A549 (cell line): Measurements from ENCODE around the gene UBP1. TPM values are rescaled to one million over a fixed set of nuclear protein-coding genes. Genes with fewer than 3 reads are reported as not detected.
A peak's percentile ranks its signal among the peaks of the same experiment; 100 is the strongest.
"Not testable (repeated sequence)": the region's sequence is repeated elsewhere in the genome, so short reads cannot be mapped to it uniquely, and the experiment has no call there.

Experiments
- ATAC-seq, 2 experiments: fragments of 200-7000 bp in 1 of 2; fragments of >200 bp in 1 of 2; cut with Nextera tagmentation in 1 of 2; cut with Tn5 transposase in 1 of 2; 3 replicates each; pipeline versions ENCODE4 v1.8.0 to v1.9.1; 2018 to 2020; ENCODE audit warnings: mild to moderate bottlenecking in 1 of 2, moderate library complexity in 1 of 2
- CTCF ChIA-PET: fragments of 300-600 bp; sonication (Branson Sonifier 250); formaldehyde crosslinking; extraction: SDS; loops from one replicate; lab custom pipeline; 2021; ENCODE audit warnings: antibody characterized with exemption, inconsistent platforms; lab: Yijun Ruan, JAX
- POLR2A ChIA-PET: fragments of 350-600 bp; formaldehyde crosslinking; extraction: SDS; loops from one replicate; lab custom pipeline; 2021; ENCODE audit warnings: antibody characterized with exemption, inconsistent platforms; lab: Yijun Ruan, JAX
- DNase-seq, 2 experiments: peaks; one replicate each; pipeline versions ENCODE4 v3.0.0 to v3.0.0-alpha.2; 2011 to 2016; ENCODE audit warnings: low read depth in 1 of 2, low spot score in 1 of 2
- FAIRE-seq: peaks from 2 replicates; lab custom pipeline; 2011; peaks lifted over from hg19 to GRCh38; lab: Jason Lieb, UNC
- H3K27ac ChIP-seq, 2 experiments: fragments of >200 bp; sonication (Bioruptor Twin); formaldehyde crosslinking; 3 replicates each; pipeline ENCODE4 v1.5.1; 2016 to 2017
- H3K4me1 ChIP-seq: fragments of >200 bp; sonication (Bioruptor Twin); formaldehyde crosslinking; 3 replicates; pipeline ENCODE4 v1.6.1; 2016
- H3K4me2 ChIP-seq: fragments of >200 bp; sonication (Bioruptor Twin); formaldehyde crosslinking; 3 replicates; pipeline ENCODE4 v1.6.1; 2016
- H3K4me3 ChIP-seq: fragments of >200 bp; sonication (Bioruptor Twin); formaldehyde crosslinking; 3 replicates; pipeline ENCODE4 v1.5.1; 2016
- H3K9me3 ChIP-seq: fragments of >200 bp; sonication (Bioruptor Twin); formaldehyde crosslinking; 3 replicates; pipeline ENCODE4 v1.6.1; 2016
- CBX2 ChIP-seq: fragments of 200-600 bp; sonication (generic); IDR thresholded peaks from 2 replicates; pipeline ENCODE4 v1.6.1; 2016; ENCODE audit warnings: low read depth, mild to moderate bottlenecking, borderline replicate concordance
- CBX8 ChIP-seq: fragments of 200-600 bp; sonication (generic); IDR thresholded peaks from 2 replicates; pipeline ENCODE4 v1.6.1; 2016
- CEBPB ChIP-seq, 2 experiments: fragments of >200 bp in 1 of 2; sonication (Bioruptor Twin) in 1 of 2; formaldehyde crosslinking in 1 of 2; IDR thresholded peaks; 2 replicates each; pipeline ENCODE4 v1.6.1; 2012 to 2016
- CHD2 ChIP-seq: fragments of 150-350 bp; IDR thresholded peaks from 2 replicates; pipeline ENCODE4 v1.6.1; 2014; ENCODE audit warnings: low read length; ENCODE audit not compliant: partially characterized antibody
- EHF ChIP-seq: fragments of 250-450 bp; sonication (Bioruptor Pico); IDR thresholded peaks from 2 replicates; pipeline ENCODE4 v1.5.0; 2020; ENCODE audit warnings: mild to moderate bottlenecking
- EP300 ChIP-seq, 2 experiments: fragments of >200 bp; sonication (Bioruptor Twin); formaldehyde crosslinking; IDR thresholded peaks; 2 replicates in 1 of 2; 3 replicates in 1 of 2; pipeline ENCODE4 v1.6.1; 2016 to 2017
- FOSB ChIP-seq: fragments of 250-450 bp; sonication (Bioruptor Pico); IDR thresholded peaks from 2 replicates; pipeline ENCODE4 v1.5.0; 2020; ENCODE audit warnings: mild to moderate bottlenecking, moderate library complexity
- FOSL2 ChIP-seq, 2 experiments: fragments of 450-650 bp in 1 of 2; fragments of >200 bp in 1 of 2; sonication (Bioruptor Twin) in 1 of 2; formaldehyde crosslinking; IDR thresholded peaks; 2 replicates each; pipeline versions ENCODE4 v1.5.0 to v1.6.1; 2016 to 2020; ENCODE audit warnings: mild to moderate bottlenecking in 1 of 2, moderate library complexity in 1 of 2
- FOXS1 ChIP-seq: fragments of 250-450 bp; sonication (Bioruptor Pico); IDR thresholded peaks from 2 replicates; pipeline ENCODE4 v1.5.0; 2020; ENCODE audit warnings: mild to moderate bottlenecking, moderate library complexity
- GATA3 ChIP-seq: IDR thresholded peaks from 2 replicates; pipeline ENCODE4 v1.6.1; 2012; ENCODE audit warnings: borderline replicate concordance
- HDAC2 ChIP-seq: fragments of 200-600 bp; sonication (generic); IDR thresholded peaks from 2 replicates; pipeline ENCODE4 v1.6.1; 2016
- HOXA7 ChIP-seq: fragments of 250-450 bp; sonication (Bioruptor Pico); IDR thresholded peaks from 2 replicates; pipeline ENCODE4 v1.5.0; 2020; ENCODE audit warnings: mild to moderate bottlenecking, moderate library complexity
- HOXB13 ChIP-seq: fragments of 250-450 bp; sonication (Bioruptor Pico); IDR thresholded peaks from 2 replicates; pipeline ENCODE4 v1.5.0; 2020; ENCODE audit warnings: low read depth, mild to moderate bottlenecking, moderate library complexity
- HOXB5 ChIP-seq: fragments of 250-450 bp; sonication (Bioruptor Pico); IDR thresholded peaks from 2 replicates; pipeline ENCODE4 v1.5.0; 2020; ENCODE audit warnings: mild to moderate bottlenecking, moderate library complexity
- JUNB ChIP-seq: fragments of >200 bp; sonication (Bioruptor Twin); formaldehyde crosslinking; IDR thresholded peaks from 2 replicates; pipeline ENCODE4 v1.6.1; 2016
- KDM1A ChIP-seq: fragments of 200-600 bp; sonication (generic); IDR thresholded peaks from 2 replicates; pipeline ENCODE4 v1.6.1; 2016; ENCODE audit warnings: low read depth, mild to moderate bottlenecking
- MYC ChIP-seq: IDR thresholded peaks from 2 replicates; pipeline ENCODE4 v1.6.1; 2012; ENCODE audit warnings: mild to moderate bottlenecking, inconsistent platforms, low read length, improper control_type of control experiment, borderline replicate concordance
- PHF8 ChIP-seq: fragments of 200-600 bp; sonication (generic); IDR thresholded peaks from 2 replicates; pipeline ENCODE4 v1.6.1; 2016; ENCODE audit warnings: low read depth, mild to moderate bottlenecking, antibody characterized with exemption, moderate library complexity, borderline replicate concordance
- POLR2A ChIP-seq: IDR thresholded peaks from 2 replicates; pipeline ENCODE4 v1.6.1; 2012; ENCODE audit warnings: mild to moderate bottlenecking, low read length
- RCOR1 ChIP-seq: fragments of 150-350 bp; IDR thresholded peaks from 2 replicates; pipeline ENCODE4 v1.6.1; 2014; ENCODE audit warnings: antibody characterized with exemption, low read length, low read depth
- ZFP36 ChIP-seq: fragments of 450-650 bp; IDR thresholded peaks from 2 replicates; pipeline ENCODE4 v1.6.1; 2014; ENCODE audit warnings: borderline replicate concordance; ENCODE audit not compliant: partially characterized antibody
- WGBS: methylation state at CpG from one replicate; pipeline ENCODE4 v1.1.6; 2017; ENCODE audit errors: missing lambda C conversion rate; 5-methylcytosine and 5-hydroxymethylcytosine counted together
- polyA plus RNA-seq, 4 experiments: library from polyadenylated mRNA; depleted of rRNA in 3 of 4; stranded (reverse); fragments of >200 nt; fragmentation: RNase III in 1 of 4; extraction: RNeasy Plus Mini Kit Qiagen cat#74134 plus additional on column Dnase treatment in 1 of 4; gene quantifications; 2 replicates in 3 of 4; 3 replicates in 1 of 4; pipeline ENCODE4 v1.2.3, GENCODE V29; 2011 to 2017
- TF ChIP-seq, protein P1 (sequence below): IDR thresholded peaks from 2 replicates; pipeline ENCODE4 v1.6.1; 2012; ENCODE audit warnings: low read depth, borderline replicate concordance
- TF ChIP-seq, protein P2 (sequence below): fragments of 250-450 bp; sonication (Bioruptor Pico); IDR thresholded peaks from 2 replicates; pipeline ENCODE4 v1.5.0; 2020; ENCODE audit warnings: low read depth, mild to moderate bottlenecking, moderate library complexity
- TF ChIP-seq, protein P3 (sequence below): fragments of 450-650 bp; IDR thresholded peaks from 2 replicates; pipeline ENCODE4 v1.6.1; 2014; ENCODE audit warnings: antibody characterized with exemption
- TF ChIP-seq, protein P4 (sequence below): fragments of >200 bp; sonication (Bioruptor Twin); formaldehyde crosslinking; IDR thresholded peaks from 3 replicates; pipeline ENCODE4 v1.6.1; 2016

The UBP1 gene
- polyA plus RNA-seq, 2 of the 4 experiments (the other 2 are of a cell fraction), result 48.6 to 92.5 TPM

DNA sequence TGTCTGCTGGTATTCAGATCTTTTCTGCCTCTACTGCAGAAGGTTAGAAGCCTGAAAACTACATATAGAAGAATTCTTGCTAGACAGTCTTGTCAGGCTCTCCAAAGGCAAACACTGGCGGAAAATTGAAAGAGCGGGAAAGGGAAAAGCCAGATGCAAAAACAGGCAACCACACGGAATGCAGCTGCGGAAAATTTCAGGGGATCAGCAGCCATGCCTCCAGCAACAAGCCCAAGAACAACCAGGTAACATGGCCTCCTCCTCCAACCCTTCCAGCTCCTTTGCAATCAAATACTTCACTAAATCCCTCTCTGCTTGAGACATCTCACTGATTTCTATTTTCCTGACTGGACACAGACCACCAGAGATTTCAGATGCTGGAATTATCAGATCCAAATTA is 9.6 kb downstream of the UBP1 start:
- 93% methylated on average over 4 of the region's 4 CpGs for WGBS
- Histone ChIP-seq H3K4me2 (no peak overlapping the region), H3K27ac (no peak overlapping the region), H3K4me1 (peaks cover 79% of the 10 kb centered on the region), H3K9me3 (no peaks in the 10 kb centered on the region), H3K4me3 (no peak overlapping the region)
- CTCF ChIA-PET, result no interaction called here
- DNase-seq, result no peak
- FAIRE-seq, result no peak
- TF ChIP-seq KDM1A (no peak), RCOR1 (no peak), POLR2A (no peak), HOXA7 (CRISPR knock-in tag) (no peak), CEBPB (IDR thresholded peaks at IDR 0.05) (no peak), HOXB5 (CRISPR knock-in tag) (no peak), EP300 (IDR thresholded peaks at IDR 0.05) (no peak), FOXS1 (CRISPR knock-in tag) (no peak), FOSL2 (IDR thresholded peaks at IDR 0.05) (no peak), FOSL2 (CRISPR knock-in tag; IDR thresholded peaks at IDR 0.05) (no peak), HDAC2 (no peak), CBX8 (no peak), JUNB (no peak), GATA3 (no peak), HOXB13 (CRISPR knock-in tag) (no peak)
- TF ChIP-seq, protein P1, sequence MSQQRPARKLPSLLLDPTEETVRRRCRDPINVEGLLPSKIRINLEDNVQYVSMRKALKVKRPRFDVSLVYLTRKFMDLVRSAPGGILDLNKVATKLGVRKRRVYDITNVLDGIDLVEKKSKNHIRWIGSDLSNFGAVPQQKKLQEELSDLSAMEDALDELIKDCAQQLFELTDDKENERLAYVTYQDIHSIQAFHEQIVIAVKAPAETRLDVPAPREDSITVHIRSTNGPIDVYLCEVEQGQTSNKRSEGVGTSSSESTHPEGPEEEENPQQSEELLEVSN, result no peak
- TF ChIP-seq, protein P2, sequence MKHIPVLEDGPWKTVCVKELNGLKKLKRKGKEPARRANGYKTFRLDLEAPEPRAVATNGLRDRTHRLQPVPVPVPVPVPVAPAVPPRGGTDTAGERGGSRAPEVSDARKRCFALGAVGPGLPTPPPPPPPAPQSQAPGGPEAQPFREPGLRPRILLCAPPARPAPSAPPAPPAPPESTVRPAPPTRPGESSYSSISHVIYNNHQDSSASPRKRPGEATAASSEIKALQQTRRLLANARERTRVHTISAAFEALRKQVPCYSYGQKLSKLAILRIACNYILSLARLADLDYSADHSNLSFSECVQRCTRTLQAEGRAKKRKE, result no peak
- TF ChIP-seq, protein P3, sequence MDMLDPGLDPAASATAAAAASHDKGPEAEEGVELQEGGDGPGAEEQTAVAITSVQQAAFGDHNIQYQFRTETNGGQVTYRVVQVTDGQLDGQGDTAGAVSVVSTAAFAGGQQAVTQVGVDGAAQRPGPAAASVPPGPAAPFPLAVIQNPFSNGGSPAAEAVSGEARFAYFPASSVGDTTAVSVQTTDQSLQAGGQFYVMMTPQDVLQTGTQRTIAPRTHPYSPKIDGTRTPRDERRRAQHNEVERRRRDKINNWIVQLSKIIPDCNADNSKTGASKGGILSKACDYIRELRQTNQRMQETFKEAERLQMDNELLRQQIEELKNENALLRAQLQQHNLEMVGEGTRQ, result no peak
- TF ChIP-seq, all 56 proteins: peak for 0
- POLR2A ChIA-PET, result no interaction called here
- ATAC-seq, result no peak

DNA sequence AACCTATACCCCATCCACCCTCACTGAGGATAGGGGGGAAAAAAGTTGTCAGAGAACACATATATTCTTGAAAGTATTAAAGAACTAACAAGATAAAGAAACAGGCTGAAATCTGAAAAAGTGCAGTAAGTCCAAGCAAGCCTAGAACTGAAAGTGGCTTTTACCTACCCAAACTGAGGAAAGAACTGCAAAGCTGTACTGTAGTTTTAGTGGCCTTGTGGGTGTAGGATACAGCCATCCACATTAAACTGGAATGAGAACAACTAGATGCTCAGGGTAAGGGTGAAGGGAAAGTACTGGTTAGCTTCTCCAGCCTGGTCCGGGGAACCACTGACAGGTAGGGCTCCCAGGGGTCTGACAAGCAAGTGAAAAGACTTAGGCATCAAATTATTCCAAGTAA is 10.1 kb downstream of the UBP1 start:
- Histone ChIP-seq H3K4me1 (peaks cover 79% of the 10 kb centered on the region), H3K9me3 (no peaks in the 10 kb centered on the region), H3K27ac (no peak overlapping the region), H3K4me3 (no peak overlapping the region), H3K4me2 (0 out of 3 replicates have a peak overlapping the region, but pooled peaks have one; percentile 8)
- 96% methylated on average over 1 of the region's 1 CpG for WGBS
- FAIRE-seq (no peak), ATAC-seq (no peak), DNase-seq (no peak)
- POLR2A ChIA-PET, result interaction anchor here (1.3 kb wide), 1 partner anchor 11 kb away, joined by 7 read pairs; the partner anchor contains the start of gene UBP1
- CTCF ChIA-PET, result no interaction called here
- TF ChIP-seq, protein P4, sequence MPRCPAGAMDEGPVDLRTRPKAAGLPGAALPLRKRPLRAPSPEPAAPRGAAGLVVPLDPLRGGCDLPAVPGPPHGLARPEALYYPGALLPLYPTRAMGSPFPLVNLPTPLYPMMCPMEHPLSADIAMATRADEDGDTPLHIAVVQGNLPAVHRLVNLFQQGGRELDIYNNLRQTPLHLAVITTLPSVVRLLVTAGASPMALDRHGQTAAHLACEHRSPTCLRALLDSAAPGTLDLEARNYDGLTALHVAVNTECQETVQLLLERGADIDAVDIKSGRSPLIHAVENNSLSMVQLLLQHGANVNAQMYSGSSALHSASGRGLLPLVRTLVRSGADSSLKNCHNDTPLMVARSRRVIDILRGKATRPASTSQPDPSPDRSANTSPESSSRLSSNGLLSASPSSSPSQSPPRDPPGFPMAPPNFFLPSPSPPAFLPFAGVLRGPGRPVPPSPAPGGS, result no peak

DNA sequence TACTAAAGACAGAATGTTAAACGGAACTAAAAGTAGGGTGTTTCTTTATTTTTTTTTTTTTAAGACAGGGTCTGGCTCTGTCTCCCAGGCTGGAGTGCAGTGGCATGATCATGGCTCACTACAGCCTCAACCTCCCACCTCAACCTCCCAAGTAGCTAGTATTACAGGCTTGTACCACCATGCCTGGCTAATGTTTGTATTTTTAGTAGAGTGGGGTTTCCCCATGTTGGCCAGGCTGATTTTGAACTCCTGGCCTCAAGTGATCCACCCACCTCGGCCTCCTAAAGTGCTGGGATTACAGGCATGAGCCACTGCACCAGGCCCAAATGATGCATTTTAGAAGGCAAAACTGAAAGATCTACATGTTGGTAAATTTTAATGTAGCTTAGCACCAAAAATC is 10.9 kb downstream of the UBP1 start:
- CTCF ChIA-PET, H3K4me3 ChIP-seq, H3K4me2 ChIP-seq, DNase-seq, ATAC-seq, H3K27ac ChIP-seq, FAIRE-seq, H3K9me3 ChIP-seq: not testable (repeated sequence)
- peaks cover 80% of the 10 kb centered on the region for H3K4me1 ChIP-seq
- POLR2A ChIA-PET, result interaction anchor here (1.3 kb wide), 1 partner anchor 11 kb away, joined by 7 read pairs; the partner anchor contains the start of gene UBP1
- WGBS, result 66% methylated on average over 2 of the region's 2 CpGs

DNA sequence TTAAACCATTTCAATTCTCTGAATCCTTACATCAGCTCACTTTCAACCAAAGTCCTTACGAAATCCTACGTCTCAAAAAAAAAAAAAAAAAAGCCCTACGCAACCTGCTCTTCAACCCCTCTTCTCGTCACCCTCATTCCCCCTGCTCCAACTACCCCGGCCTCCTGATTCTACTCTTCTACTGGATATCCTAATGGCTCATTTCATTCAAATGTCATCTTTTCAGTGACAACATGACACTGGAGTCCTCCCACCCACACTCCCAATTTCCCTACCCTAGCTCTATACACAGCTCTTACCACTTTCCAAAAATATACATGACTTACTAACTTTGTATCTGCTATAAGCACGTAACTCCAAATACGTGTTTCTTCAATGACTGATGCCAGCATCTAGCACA is 11.5 kb downstream of the UBP1 start:
- Histone ChIP-seq H3K9me3 (no peaks in the 10 kb centered on the region), H3K27ac (no peak overlapping the region), H3K4me2 (no peak overlapping the region; the same call in 2 of the 3 replicates), H3K4me1 (peaks cover 74% of the 10 kb centered on the region), H3K4me3 (no peak overlapping the region)
- no peak for DNase-seq
- POLR2A ChIA-PET, result interaction anchor here (1.3 kb wide), 1 partner anchor 12 kb away, joined by 7 read pairs; the partner anchor contains the start of gene UBP1
- ATAC-seq, result no peak
- FAIRE-seq, result no peak
- CTCF ChIA-PET, result interaction anchor here (0.6 to 1.0 kb wide), 2 partner anchors 12 to 67 kb away, joined by 3 read pairs; partner anchors contain the start of gene UBP1
- 87% methylated on average over 7 of the region's 7 CpGs for WGBS
- TF ChIP-seq CBX2 (no peak), CHD2 (no peak), MYC (no peak), FOSL2 (IDR thresholded peaks at IDR 0.05) (no peak), FOSL2 (CRISPR knock-in tag; IDR thresholded peaks at IDR 0.05) (no peak), FOXS1 (CRISPR knock-in tag) (no peak), FOSB (CRISPR knock-in tag) (no peak), PHF8 (no peak), EHF (CRISPR knock-in tag) (no peak), POLR2A (no peak), ZFP36 (no peak), CBX8 (no peak)
- TF ChIP-seq, protein P4, result no peak
